GM12875 (cell line): Measurements from ENCODE around the gene SLC22A2.

Experiments
- H3K4me3 ChIP-seq: one replicate; pipeline ENCODE4 v1.5.1; 2011; ENCODE audit warnings: low read depth, low read length, control low read depth
- CTCF ChIP-seq: IDR thresholded peaks from 2 replicates; pipeline ENCODE4 v1.5.1; 2011; ENCODE audit warnings: low read depth, mild to moderate bottlenecking, control low read depth, inconsistent platforms, low read length, moderate library complexity, borderline replicate concordance; ENCODE audit not compliant: insufficient read depth

SLC22A2 gene

GRCh38 chr6:160273750-160274149, 15.1 kb upstream of the SLC22A2 start:
- H3K4me3 ChIP-seq: no peak overlapping the region
- TF ChIP-seq CTCF: no peak

- no peak for TF ChIP-seq CTCF
- H3K4me3 ChIP-seq: no peak overlapping the region
Observed at GRCh38 chr6:160273196-160273595, 14.6 kb upstream of the SLC22A2 start.

- no peak for TF ChIP-seq CTCF
- no peak overlapping the region for H3K4me3 ChIP-seq
Observed at GRCh38 chr6:160272707-160273106, 14.1 kb upstream of the SLC22A2 start.

- TF ChIP-seq CTCF: no peak
- no peak overlapping the region for H3K4me3 ChIP-seq
Observed at GRCh38 chr6:160270347-160270746, 11.7 kb upstream of the SLC22A2 start.

GRCh38 chr6:160269771-160270170, 11.2 kb upstream of the SLC22A2 start:
- no peak for TF ChIP-seq CTCF
- H3K4me3 ChIP-seq: no peak overlapping the region

GRCh38 chr6:160269023-160269521, 10.5 kb upstream of the SLC22A2 start:
- no peak for TF ChIP-seq CTCF
- H3K4me3 ChIP-seq: no peak overlapping the region

GRCh38 chr6:160267102-160267501, 8.5 kb upstream of the SLC22A2 start:
- no peak for TF ChIP-seq CTCF
- no peak overlapping the region for H3K4me3 ChIP-seq
